GM19099 (cell line): ENCODE measurements around the gene SHISA7.

Experiments used
- POLR2A ChIP-seq: IDR thresholded peaks from 3 replicates; pipeline ENCODE4 v1.6.1; 2011; ENCODE audit warnings: low read depth; ENCODE audit not compliant: insufficient read length; ENCODE audit errors: extremely low read depth

Gene SHISA7

DNA sequence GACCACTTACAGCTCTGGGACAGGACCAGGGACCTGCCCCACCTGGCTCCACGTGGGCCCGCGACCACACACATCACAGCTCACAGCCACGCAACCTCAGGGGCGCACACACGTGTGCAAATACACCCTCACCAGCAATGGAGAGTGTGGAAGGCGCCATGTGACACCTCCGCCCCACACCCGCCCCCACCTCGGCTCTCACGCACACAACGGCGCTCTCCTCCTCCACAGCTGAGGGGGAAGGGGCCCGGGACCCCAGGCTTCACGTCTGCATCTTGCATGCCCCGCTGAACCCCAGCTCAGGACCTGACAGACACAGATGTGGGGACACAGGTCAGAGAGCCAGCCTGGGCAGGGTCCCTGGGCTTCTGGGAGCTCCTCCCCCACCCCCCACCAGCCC lies 6.4 kb upstream of the SHISA7 start:
- no peak for TF ChIP-seq POLR2A

DNA sequence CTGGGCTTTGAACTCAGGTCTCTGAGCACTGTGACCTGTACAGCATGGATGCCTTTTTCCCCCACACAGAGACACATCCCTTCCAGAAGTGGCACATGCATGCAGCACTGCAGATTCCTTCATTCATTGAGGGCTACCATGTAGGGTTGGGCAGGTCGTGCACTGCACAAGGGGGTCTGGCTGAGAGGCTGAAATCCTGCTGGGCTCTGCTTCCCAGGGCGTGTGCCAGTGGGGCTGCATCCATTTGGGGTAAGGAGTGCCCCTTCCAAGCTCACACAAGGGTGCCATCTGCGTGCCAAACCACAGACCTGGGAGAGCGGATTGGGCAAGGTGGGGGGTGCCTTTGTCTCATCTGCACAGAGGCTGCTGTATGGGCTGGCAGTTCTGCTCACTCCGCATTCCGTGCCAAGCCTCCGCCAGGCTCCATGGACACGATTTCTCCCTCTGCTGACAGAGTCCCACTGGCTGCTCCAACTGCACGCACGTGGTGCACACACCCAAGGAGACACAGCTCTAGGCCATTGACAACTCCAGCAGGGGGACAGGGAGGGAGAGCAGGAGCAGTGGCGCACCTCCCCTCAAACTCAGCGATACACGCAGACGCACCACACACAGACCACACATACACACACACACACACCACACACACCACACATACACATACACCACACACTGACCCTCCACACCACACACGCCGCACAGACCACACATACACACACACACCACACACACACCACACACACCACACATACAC lies 4.5 kb upstream of the SHISA7 start:
- no peak for TF ChIP-seq POLR2A

DNA sequence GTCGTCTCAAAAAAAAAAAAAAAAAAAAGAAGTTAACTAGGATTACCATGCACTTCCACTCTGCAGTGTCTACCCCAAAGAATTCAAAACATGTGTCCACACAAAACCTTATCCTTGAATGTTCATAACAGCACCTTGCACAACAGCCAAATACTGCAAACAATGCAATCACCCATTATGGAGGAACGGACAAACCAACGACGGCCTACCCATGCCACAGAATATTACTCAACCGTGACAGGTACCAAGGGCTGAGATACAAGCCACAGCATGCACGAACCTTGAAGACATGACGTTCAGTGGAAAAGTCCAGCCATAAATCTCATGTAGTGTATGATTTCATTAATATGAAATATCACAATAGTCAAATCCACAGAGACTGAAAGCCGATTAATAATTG lies 3.0 kb upstream of the SHISA7 start:
- TF ChIP-seq POLR2A = no peak

DNA sequence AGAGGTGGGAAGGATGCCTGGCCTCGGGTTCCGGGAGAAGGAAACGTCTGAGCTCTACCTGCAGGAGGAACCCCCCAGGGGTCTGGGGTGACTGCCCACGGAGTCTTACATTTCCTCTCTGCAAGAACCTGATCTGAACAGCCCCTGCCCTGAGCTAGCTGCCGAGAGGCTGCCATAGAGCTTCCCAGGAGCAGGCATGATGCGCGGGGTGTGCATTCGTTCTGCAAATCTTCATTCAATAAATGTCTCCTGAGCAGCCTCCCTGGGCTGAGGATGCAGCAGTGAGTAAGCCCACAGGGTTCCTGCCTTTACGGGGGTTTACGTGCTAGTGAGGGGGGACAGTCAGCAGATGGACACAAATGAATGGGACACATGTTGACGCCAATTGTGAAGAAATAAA lies 1.5 kb upstream of the SHISA7 start:
- TF ChIP-seq POLR2A = no peak

DNA sequence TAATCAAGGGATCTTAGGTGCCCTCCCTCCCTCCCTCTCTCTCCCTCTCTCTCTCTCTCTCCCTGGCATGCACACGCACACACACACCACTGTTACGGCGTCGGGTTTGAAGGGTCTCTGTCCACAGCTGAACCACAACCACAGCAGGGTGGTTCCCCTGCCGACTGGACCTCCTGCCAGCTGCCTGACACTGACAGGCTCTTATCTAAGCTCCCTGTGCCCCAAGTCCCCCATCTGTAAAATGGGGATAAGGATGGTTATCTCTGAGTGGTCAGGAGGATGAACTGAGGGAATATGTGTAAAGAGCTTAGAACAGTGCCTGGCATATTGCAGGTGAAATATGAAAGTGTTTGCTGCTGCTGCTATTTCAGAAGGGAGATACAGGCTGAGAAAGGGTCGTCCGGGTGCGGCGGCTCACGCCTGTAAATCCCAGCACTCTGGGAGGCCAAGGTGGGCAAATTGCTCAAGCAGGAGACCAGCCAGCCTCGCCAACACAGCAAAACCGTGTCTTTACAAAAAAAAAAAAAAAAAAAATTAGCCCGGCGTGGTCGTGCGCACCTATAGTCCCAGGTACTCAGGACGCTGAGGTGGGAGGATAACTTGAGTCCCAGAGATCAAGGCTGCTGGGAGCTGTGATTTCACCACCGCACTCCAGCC lies 852 bp upstream of the SHISA7 start:
- no peak for TF ChIP-seq POLR2A

DNA sequence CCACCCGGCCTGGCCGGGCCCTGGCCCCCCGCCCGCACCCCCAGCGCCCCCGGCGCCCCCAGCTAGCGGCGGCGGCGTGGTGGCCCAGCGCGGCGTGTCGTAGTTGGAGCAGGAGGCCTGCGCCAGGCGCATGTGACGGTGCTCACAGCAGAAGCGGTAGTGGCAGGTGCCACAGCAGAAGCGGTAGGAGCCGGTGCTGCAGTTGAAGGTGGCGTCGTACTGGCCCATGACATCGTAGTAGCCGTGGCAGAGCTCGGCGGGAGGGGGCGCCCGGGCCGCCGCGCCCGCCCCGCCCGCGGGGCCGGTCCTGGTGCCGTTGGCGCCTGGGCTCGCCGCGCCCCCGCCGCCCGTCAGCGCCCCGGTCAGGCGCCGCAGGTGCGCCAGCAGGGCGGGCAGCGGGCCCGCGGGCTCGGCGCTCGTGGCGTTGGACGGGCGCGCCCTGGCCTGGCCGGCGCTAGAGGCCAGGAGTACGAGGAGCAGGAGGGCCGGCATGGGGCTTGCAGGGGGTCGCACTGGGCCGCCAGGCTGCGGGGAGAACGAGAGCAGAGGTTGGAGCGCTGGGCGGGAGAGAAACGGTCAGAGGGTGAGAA lies 633 bp downstream of the SHISA7 start:
- TF ChIP-seq POLR2A = no peak

DNA sequence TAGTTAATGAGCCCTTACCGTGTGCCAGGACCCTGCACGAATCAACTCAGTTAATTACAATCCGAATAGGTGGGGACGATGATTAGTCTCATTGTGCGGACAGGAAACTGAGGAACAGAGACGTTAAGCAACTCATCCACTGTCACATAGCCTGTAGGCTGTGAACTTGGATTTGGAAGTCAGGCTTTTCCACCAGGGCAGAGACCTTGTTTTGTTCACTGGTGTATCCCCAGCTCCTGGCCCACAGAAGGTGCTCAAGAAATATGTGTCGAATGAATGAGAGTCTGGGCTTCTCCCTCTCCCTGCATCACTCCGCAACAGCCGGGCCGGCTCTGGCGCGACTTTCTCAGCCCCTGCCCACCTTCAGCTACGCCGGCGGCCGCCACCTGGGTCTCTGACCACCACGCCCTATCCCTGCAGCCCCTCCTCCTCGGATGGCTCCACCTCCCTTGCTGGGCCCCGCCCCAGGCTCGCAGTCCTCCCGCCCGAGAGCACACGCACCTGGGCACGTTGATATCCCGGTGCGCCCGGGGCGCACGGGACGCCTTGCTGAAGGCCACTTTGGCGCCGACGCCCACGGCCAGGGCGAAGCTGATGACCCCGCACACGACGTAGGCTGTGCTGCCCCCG lies 1.3 kb downstream of the SHISA7 start:
- TF ChIP-seq POLR2A = no peak

DNA sequence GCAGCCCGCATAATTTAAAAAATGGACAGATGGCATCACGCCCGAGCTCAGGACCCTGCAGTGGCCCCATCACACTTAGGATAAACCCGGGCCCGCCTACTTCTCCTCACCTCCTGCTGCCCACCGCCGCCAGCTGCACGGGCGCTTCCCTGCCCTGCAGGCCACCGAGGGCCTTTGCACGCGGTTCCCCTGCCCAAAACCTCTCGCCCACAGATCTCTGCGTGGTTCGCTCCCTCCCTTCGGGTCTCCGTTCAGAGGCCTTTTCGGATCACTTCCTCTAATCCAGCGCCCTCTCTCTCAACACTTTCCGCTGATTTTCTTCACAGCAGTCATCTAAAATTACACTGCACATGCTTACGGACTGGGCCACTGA lies 1.8 kb downstream of the SHISA7 start:
- TF ChIP-seq POLR2A = no peak

DNA sequence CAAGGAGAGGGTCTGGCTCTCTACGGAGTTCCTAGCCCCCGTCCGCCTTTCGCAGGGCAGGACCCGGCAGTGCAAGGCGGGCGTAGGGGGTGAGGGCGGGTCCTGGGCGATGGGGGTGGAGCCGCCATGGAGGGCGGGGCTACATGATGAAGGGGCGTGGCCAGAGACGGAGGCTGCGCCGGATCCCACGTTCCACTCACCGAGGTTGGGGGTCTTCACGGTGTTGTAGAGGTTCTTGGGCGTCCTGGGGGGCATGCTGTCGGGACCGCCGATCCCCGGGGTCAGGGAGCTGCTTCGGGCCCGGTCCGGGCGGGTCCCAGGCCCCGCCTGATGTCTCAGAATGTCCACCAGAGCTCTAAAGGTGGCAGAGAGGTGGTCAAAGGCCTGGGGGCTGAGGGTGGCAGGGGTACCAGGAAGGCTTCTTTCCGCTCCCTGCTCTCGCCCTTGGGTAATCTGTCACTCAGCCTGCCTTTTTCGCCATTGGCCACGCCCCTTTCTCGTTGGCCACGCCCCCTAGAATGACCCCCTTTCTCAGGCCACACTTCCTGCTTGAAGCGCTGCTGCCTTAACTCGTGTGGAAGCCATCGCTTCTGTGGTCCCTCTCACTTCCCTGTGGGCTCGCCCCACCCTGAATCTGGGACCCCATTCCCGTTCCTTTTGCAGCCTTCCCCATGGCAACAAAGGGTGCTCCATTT lies 2.5 kb downstream of the SHISA7 start:
- TF ChIP-seq POLR2A = no peak

DNA sequence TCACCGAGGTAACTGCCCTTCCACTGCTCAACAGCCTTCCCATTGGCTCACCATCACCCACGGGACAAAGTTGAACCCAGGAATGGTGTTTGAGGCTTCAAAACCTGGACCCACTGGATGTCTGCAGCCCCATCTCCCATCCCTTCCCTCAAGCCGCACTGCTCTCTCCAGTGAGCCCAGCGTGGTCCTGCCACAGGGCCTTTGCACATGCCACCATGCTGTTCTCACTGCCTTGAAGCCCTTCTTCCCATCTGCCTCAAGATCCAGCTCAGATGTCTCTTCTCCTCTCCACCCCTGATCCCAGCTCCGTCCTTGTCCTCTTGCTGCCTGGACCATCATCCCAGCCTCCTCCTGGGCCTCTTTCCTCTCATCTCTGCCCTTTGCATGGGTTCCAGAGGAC lies 4.0 kb downstream of the SHISA7 start:
- TF ChIP-seq POLR2A = no peak

DNA sequence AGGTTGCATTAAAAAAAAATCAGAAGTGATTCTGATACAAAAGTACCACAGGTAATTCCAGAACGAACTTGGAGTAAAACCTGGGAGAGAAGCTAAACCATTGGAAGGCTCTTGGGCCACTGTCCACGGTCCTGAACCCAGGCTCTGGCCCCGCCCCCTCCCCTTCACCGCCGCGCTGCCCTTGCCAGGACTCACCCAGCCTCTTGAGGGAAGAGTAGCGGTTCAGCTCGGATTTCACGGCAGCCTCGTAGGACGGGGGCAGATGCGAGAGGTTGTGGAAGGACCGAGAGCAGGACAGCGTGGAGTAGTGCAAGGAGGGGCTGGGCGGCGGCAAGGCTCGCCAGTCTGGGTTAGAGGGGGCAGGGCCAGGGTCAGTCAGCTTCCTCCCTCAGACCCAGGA lies 5.7 kb downstream of the SHISA7 start:
- no peak for TF ChIP-seq POLR2A

DNA sequence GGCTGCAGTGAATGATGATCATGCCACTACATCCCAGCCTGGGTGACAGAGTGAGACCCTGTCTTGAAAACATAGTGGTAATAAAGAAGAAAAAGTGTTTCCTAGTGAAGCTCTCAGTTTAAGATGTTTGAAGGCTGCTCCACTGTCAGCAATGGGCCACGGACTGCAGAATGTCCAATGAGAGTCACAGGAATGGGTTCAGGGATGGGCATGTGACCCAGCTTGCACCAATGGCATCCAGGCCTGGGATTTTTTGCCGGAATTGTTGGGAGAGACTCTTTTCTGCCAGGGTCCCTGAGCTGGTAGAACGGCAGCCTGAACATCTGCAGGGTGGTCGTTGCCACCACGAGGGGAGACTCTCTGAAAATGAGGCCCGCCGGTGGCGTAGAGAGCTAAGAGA lies 6.3 kb downstream of the SHISA7 start:
- TF ChIP-seq POLR2A = no peak

DNA sequence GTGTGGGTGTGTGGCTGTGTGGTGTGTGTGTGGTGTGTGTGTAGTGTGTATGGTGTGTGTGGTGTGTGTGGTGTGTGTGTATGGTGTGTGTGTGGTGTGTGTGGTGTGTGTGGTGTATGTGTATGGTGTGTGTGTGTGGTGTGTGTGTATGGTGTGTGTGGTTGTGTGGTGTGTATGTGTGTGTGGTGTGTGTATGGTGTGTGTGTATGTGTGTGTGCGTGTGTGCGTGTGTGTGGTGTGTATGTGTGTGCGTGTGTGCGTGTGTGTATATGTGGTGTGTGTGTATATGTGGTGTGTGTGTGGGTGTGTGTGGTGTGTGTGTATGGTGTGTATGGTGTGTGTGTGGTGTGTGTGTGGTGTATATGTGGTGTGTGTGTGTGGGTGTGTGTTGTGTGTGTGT lies 8.1 kb downstream of the SHISA7 start:
- no peak for TF ChIP-seq POLR2A

DNA sequence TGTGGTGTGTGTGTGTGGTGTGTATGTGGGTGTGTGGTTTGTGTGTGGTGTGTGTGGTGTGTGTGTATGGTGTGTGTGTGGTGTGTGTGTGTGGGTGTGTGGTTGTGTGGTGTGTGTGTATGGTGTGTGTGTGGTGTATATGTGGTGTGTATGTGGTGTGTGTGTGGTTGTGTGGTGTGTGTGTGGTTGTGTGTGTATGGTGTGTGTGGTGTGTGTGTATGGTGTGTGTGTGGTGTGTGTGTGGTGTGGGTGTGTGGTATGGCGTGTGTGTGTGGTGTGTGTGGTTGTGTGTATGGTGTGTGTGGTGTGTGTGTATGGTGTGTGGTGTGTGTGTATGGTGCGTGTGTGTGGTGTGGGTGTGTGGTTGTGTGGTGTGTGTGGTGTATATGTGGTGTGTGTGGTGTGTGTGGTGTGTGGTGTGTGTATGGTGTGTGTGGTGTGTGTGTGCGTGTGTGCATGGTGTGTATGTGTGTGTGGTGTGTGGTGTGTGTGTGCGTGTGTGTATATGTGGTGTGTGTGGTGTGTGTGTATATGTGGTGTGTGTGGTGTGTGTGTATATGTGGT lies 8.7 kb downstream of the SHISA7 start:
- TF ChIP-seq POLR2A = no peak

DNA sequence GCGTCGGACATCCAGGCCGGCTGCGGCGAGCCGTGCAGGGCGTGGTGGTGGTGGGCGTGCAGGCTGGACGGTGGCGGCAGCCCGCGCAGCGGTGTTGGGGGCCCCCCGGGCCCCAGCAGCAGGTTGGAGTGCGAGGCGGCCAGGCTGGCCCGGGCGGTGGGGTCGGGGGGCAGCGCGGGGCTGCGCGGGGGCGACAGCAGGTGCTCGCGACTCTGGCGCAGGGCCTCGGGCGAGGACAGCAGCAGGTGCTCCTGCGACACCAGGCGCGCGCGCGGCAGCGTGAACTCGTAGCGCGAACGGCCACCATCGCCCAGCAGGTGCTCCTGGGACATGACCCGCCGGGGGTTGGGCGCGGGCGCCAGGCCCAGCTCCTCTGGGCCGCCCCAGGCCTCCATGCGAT lies 9.8 kb downstream of the SHISA7 start:
- TF ChIP-seq POLR2A = no peak

DNA sequence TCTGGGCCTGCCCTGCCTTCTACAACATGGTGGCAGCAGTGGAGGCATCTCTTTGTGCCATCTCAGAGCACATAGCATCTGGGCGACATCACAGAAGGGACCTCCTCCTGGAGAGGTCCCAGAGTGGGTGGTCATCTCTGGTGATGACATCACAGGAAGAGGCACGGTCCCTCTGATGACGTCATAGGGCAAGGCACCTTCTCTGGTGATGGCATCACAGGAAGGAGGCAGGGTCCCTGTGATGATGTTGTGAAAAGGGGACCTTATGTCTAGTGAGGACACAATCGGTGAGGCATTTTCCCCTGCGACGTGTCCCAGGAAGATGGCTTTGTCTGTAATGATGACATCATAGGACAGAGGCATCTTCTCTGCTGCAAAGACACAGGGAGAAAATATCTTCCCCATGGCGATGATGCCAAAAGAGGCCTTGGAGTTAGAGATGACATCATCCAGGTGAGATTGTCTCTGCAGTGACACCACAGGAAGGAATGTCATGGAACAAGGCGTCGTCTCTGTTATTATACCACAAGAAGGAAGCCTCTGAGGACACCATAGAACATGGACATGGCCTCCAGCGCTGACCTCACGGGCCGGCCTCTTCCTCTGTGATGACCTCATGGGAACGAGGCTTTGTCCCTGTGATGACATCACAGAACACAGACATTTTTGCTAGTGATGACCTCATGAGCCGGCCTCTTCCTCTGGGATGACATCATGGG lies 10.7 kb downstream of the SHISA7 start:
- no peak for TF ChIP-seq POLR2A
